SK-N-SH (cell line): ENCODE results near the gene CKAP4. TPM values are rescaled to one million over a fixed set of nuclear protein-coding genes. Genes with fewer than 3 reads are reported as not detected.

ENCODE experiments used
- CTCF ChIA-PET: fragments of 300-600, 350-600 bp; formaldehyde crosslinking; extraction: SDS; loops from one replicate; lab custom pipeline; 2021; lab: Yijun Ruan, JAX
- POLR2A ChIA-PET: fragments of 350-600 bp; sonication (Branson Sonifier 250); formaldehyde crosslinking; extraction: SDS; loops from one replicate; lab custom pipeline; 2020; ENCODE audit warnings: antibody characterized with exemption, inconsistent platforms; lab: Yijun Ruan, JAX
- DNase-seq: peaks from one replicate; pipeline ENCODE4 v3.0.0; 2012
- H2AFZ ChIP-seq: fragments of 200-600 bp; sonication (generic); 2 replicates; pipeline ENCODE4 v1.8.1; 2016; ENCODE audit warnings: antibody characterized with exemption, mild to moderate bottlenecking, low read depth
- H3F3A ChIP-seq: fragments of 200-600 bp; sonication (generic); replicated peaks from 2 replicates; pipeline ENCODE3; 2016; ENCODE audit warnings: antibody characterized with exemption, mild to moderate bottlenecking; ENCODE audit not compliant: insufficient read depth
- H3K27ac ChIP-seq, 2 experiments: fragments of 200-500 bp in 1 of 2; fragments of 200-600 bp in 1 of 2; sonication (Bioruptor generic) in 1 of 2; sonication (generic), shearing (Covaris generic) in 1 of 2; 2 replicates each; pipeline versions ENCODE4 v1.5.1 to v1.6.1; 2014 to 2016; ENCODE audit warnings: low read depth in 2 of 2, inconsistent platforms in 1 of 2, low read length in 1 of 2, mild to moderate bottlenecking in 1 of 2, mixed read lengths in 1 of 2
- H3K27me3 ChIP-seq: fragments of 200-600 bp; sonication (generic), shearing (Covaris generic); 2 replicates; pipeline ENCODE4 v1.6.1; 2016; ENCODE audit warnings: mixed run types; ENCODE audit not compliant: insufficient read depth
- H3K36me3 ChIP-seq, 2 experiments: fragments of 200-500 bp in 1 of 2; fragments of 200-600 bp in 1 of 2; sonication (Bioruptor generic) in 1 of 2; sonication (generic) in 1 of 2; replicated peaks in 1 of 2; 2 replicates each; pipeline versions ENCODE3 to v1.5.1; 2014 to 2016; ENCODE audit warnings: low read length in 1 of 2, mild to moderate bottlenecking in 1 of 2; ENCODE audit not compliant: insufficient read depth in 2 of 2, control insufficient read depth in 1 of 2
- H3K4me1 ChIP-seq, 2 experiments: fragments of 200-500 bp in 1 of 2; fragments of 200-600 bp in 1 of 2; sonication (Bioruptor generic) in 1 of 2; sonication (generic), shearing (Covaris generic) in 1 of 2; 2 replicates each; pipeline versions ENCODE4 v1.5.1 to v1.6.1; 2014 to 2016; ENCODE audit warnings: low read depth in 1 of 2, low read length in 1 of 2, mixed run types in 1 of 2; ENCODE audit not compliant: insufficient read depth in 2 of 2, control insufficient read depth in 1 of 2
- H3K4me2 ChIP-seq: fragments of 200-600 bp; sonication (generic), shearing (Covaris generic); 2 replicates; pipeline ENCODE4 v1.6.1; 2017; ENCODE audit warnings: mixed run types
- H3K4me3 ChIP-seq, 2 experiments: fragments of 200-500 bp in 1 of 2; fragments of 200-600 bp in 1 of 2; sonication (Bioruptor generic) in 1 of 2; sonication (generic), shearing (Covaris generic) in 1 of 2; 2 replicates each; pipeline versions ENCODE4 v1.5.1 to v1.8.1; 2014 to 2016; ENCODE audit warnings: low read depth in 2 of 2, inconsistent platforms in 1 of 2, low read length in 1 of 2, mild to moderate bottlenecking in 1 of 2, mixed read lengths in 1 of 2, moderate library complexity in 1 of 2
- H3K79me2 ChIP-seq: fragments of 200-600 bp; sonication (generic); 2 replicates; pipeline ENCODE4 v1.8.1; 2017; ENCODE audit warnings: mild to moderate bottlenecking; ENCODE audit not compliant: insufficient read depth
- H3K9ac ChIP-seq: fragments of 200-600 bp; sonication (generic); 2 replicates; pipeline ENCODE4 v1.6.1; 2017; ENCODE audit warnings: mixed run types
- H3K9me2 ChIP-seq: fragments of 200-600 bp; sonication (generic); 2 replicates; pipeline ENCODE4 v1.6.1; 2017; ENCODE audit warnings: mixed run types
- H3K9me3 ChIP-seq: fragments of 200-600 bp; sonication (generic); 2 replicates; pipeline ENCODE4 v1.6.1; 2017; ENCODE audit warnings: mixed run types, mild to moderate bottlenecking, moderate library complexity
- H4K20me1 ChIP-seq: fragments of 200-600 bp; sonication (generic); 2 replicates; pipeline ENCODE4 v1.6.1; 2017; ENCODE audit warnings: mild to moderate bottlenecking, mixed run types; ENCODE audit not compliant: insufficient read depth
- CHD2 ChIP-seq: fragments of 150-350 bp; IDR thresholded peaks from 2 replicates; pipeline ENCODE4 v1.6.1; 2018; ENCODE audit warnings: low read length; ENCODE audit not compliant: partially characterized antibody
- ELF1 ChIP-seq: IDR thresholded peaks from 2 replicates; pipeline ENCODE4 v1.4.0; 2012
- FOXJ3 ChIP-seq: sonication (generic); formaldehyde crosslinking; IDR thresholded peaks from 2 replicates; pipeline ENCODE4 v1.5.1; 2020; ENCODE audit warnings: mild to moderate bottlenecking, missing genetic modification reagents
- GABPA ChIP-seq: IDR thresholded peaks from 2 replicates; pipeline ENCODE4 v1.4.0; 2012; ENCODE audit warnings: low read depth, mild to moderate bottlenecking
- GATA2 ChIP-seq: sonication (generic); formaldehyde crosslinking; IDR thresholded peaks from 2 replicates; pipeline ENCODE4 v1.5.0; 2020; ENCODE audit warnings: mild to moderate bottlenecking, missing genetic modification reagents
- JUND ChIP-seq: IDR thresholded peaks from 2 replicates; pipeline ENCODE4 v1.4.0; 2012
- NRF1 ChIP-seq: IDR thresholded peaks from 2 replicates; pipeline ENCODE4 v1.6.1; 2012; ENCODE audit warnings: low read depth, mild to moderate bottlenecking, low read length
- RCOR1 ChIP-seq: fragments of 150-350 bp; IDR thresholded peaks from 2 replicates; pipeline ENCODE4 v1.6.1; 2017; ENCODE audit warnings: antibody characterized with exemption, low read length
- REST ChIP-seq: IDR thresholded peaks from 2 replicates; pipeline ENCODE4 v1.6.1; 2012; ENCODE audit warnings: mild to moderate bottlenecking, low read depth, low read length, moderate library complexity
- RFX5 ChIP-seq: IDR thresholded peaks from 2 replicates; pipeline ENCODE4 v1.6.1; 2012; ENCODE audit warnings: mild to moderate bottlenecking, improper control_type of control experiment, low read length
- RXRA ChIP-seq: IDR thresholded peaks from 2 replicates; pipeline ENCODE4 v1.4.0; 2012; ENCODE audit warnings: low read depth, mild to moderate bottlenecking, borderline replicate concordance
- SIN3A ChIP-seq: IDR thresholded peaks from 2 replicates; pipeline ENCODE4 v1.6.1; 2012; ENCODE audit warnings: low read depth, mild to moderate bottlenecking, low read length, moderate library complexity, borderline replicate concordance
- SMC3 ChIP-seq: IDR thresholded peaks from 2 replicates; pipeline ENCODE4 v1.6.1; 2012; ENCODE audit warnings: low read depth, low read length, improper control_type of control experiment
- TAF1 ChIP-seq: IDR thresholded peaks from 2 replicates; pipeline ENCODE4 v1.6.1; 2012; ENCODE audit warnings: low read depth, mild to moderate bottlenecking, low read length, moderate library complexity, borderline replicate concordance
- TCF12 ChIP-seq: IDR thresholded peaks from 2 replicates; pipeline ENCODE4 v1.4.0; 2012
- TEAD4 ChIP-seq: IDR thresholded peaks from 2 replicates; pipeline ENCODE4 v1.4.0; 2012; ENCODE audit warnings: mild to moderate bottlenecking, borderline replicate concordance; ENCODE audit not compliant: insufficient read depth
- YY1 ChIP-seq: IDR thresholded peaks from 2 replicates; pipeline ENCODE4 v1.4.0; 2012; ENCODE audit warnings: low read depth, mild to moderate bottlenecking
- ZBTB33 ChIP-seq: IDR thresholded peaks from 2 replicates; pipeline ENCODE4 v1.4.0; 2012; ENCODE audit warnings: low read depth, borderline replicate concordance
- WGBS: methylation state at CpG from one replicate; pipeline ENCODE4 v1.1.6; 2017; ENCODE audit warnings: low lambda C conversion rate; 5-methylcytosine and 5-hydroxymethylcytosine counted together
- polyA plus RNA-seq, 3 experiments: library from polyadenylated mRNA; depleted of rRNA; stranded (reverse); fragments of >200 nt; gene quantifications; 2 replicates each; pipeline ENCODE4 v1.2.3, GENCODE V29; 2012
- TF ChIP-seq, protein P1 (sequence below): IDR thresholded peaks from 2 replicates; pipeline ENCODE4 v1.4.0; 2012; ENCODE audit warnings: low read depth, borderline replicate concordance
- TF ChIP-seq, protein P2 (sequence below): IDR thresholded peaks from 2 replicates; pipeline ENCODE4 v1.4.0; 2012; ENCODE audit warnings: low read depth
- TF ChIP-seq, protein P3 (sequence below): fragments of 150-350 bp; IDR thresholded peaks from 2 replicates; pipeline ENCODE4 v1.6.1; 2016; ENCODE audit warnings: mild to moderate bottlenecking, low read depth, low read length

CKAP4 gene
- polyA plus RNA-seq, 1 of the 3 experiments (the other 2 are of a cell fraction), result 113 TPM

DNA sequence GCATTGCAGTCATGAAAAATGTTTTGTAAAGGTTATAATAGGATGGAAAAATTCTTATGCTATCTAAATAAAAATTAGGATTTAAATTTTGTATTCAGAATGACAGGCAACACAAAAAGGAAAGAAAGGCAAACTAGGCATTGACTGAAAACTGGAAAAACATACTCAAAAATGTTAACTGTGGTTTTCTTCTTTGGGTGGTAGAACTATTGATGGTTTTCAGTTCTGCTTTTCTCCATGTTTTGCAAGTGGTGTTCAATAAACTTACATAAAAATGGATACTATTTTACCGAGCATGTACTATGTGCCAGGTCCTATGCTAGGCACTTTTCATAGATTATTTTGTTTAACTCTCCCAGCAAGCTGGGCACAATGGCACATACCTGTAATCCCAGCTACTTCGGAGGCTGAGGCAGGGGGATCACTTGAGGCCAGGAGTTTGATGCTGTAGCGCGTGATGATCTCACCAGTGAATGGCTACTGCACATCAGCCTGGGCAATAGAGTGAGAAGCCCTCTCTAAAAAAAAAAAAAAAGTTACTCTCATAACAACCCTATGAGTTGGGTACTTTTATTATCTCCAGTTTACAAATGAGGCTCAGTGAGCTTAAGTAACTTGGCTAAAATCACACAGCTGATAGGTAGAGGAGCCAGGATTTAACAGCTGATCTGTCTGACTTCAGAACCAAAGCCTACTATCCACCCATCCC lies 28.4 kb upstream of the CKAP4 start (continued):
- TF ChIP-seq SIN3A (no peak), RXRA (no peak)

GRCh38 chr12:106275458-106275857 lies 27.6 kb upstream of the CKAP4 start:
- Histone ChIP-seq H3F3A (no peaks in the 10 kb centered on the region), H3K4me3 (no peak overlapping the region), H3K4me1 (no peaks in the 10 kb centered on the region), H3K79me2 (no peaks in the 10 kb centered on the region), H3K9ac (no peak overlapping the region), H3K27ac (no peak overlapping the region), H3K36me3 (no peaks in the 10 kb centered on the region), H3K9me3 (no peaks in the 10 kb centered on the region), H4K20me1 (no peaks in the 10 kb centered on the region), H3K27me3 (no peaks in the 10 kb centered on the region), H2AFZ (no peak overlapping the region), H3K9me2 (no peaks in the 10 kb centered on the region), H3K4me2 (no peak overlapping the region)
- TF ChIP-seq SMC3 (no peak), JUND (no peak), GABPA (no peak), ELF1 (no peak), RCOR1 (no peak), REST (no peak), TEAD4 (no peak), SIN3A (no peak), TCF12 (no peak), FOXJ3 (CRISPR knock-in tag) (no peak), CHD2 (no peak), YY1 (no peak), ZBTB33 (no peak), NRF1 (no peak), RFX5 (no peak), GATA2 (no peak), TAF1 (no peak)
- TF ChIP-seq, protein P1, sequence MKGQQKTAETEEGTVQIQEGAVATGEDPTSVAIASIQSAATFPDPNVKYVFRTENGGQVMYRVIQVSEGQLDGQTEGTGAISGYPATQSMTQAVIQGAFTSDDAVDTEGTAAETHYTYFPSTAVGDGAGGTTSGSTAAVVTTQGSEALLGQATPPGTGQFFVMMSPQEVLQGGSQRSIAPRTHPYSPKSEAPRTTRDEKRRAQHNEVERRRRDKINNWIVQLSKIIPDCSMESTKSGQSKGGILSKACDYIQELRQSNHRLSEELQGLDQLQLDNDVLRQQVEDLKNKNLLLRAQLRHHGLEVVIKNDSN, result no peak
- TF ChIP-seq, protein P2, sequence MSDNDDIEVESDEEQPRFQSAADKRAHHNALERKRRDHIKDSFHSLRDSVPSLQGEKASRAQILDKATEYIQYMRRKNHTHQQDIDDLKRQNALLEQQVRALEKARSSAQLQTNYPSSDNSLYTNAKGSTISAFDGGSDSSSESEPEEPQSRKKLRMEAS, result no peak
- TF ChIP-seq, protein P3, sequence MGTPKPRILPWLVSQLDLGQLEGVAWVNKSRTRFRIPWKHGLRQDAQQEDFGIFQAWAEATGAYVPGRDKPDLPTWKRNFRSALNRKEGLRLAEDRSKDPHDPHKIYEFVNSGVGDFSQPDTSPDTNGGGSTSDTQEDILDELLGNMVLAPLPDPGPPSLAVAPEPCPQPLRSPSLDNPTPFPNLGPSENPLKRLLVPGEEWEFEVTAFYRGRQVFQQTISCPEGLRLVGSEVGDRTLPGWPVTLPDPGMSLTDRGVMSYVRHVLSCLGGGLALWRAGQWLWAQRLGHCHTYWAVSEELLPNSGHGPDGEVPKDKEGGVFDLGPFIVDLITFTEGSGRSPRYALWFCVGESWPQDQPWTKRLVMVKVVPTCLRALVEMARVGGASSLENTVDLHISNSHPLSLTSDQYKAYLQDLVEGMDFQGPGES, result no peak
- ChIA-PET POLR2A (no interaction called here), CTCF (interaction anchor here (12.2 kb wide), 1 partner anchor 49 kb away, joined by 173 read pairs; no protein-coding TSS in a partner anchor)
- no peak for DNase-seq
- 84% methylated on average over 9 of the region's 9 CpGs for WGBS
